Cardiac muscle cell (in vitro differentiated cells and primary cell): ENCODE data around the gene SPOCK3. TPM values are rescaled to one million over a fixed set of nuclear protein-coding genes. Genes with fewer than 3 reads are reported as not detected.
"Not testable (repeated sequence)": the region's sequence is repeated elsewhere in the genome, so short reads cannot be mapped to it uniquely, and the experiment has no call there.

ENCODE experiments used
- DNase-seq, 2 donors: peaks; one replicate each; pipeline versions ENCODE4 v3.0.0 to v3.0.0-alpha.2; 2010 to 2017; ENCODE audit warnings: low read depth in 1 of 2, low spot score in 1 of 2
- H3K27ac ChIP-seq: fragments of 200-600 bp; sonication (generic); 2 replicates; pipeline ENCODE4 v1.5.1; 2016
- H3K27me3 ChIP-seq: fragments of 200-600 bp; sonication (generic); 2 replicates; pipeline ENCODE4 v1.6.0; 2016; ENCODE audit warnings: control low read depth
- H3K36me3 ChIP-seq: fragments of 200-600 bp; sonication (generic); 2 replicates; pipeline ENCODE4 v1.5.1; 2016; ENCODE audit warnings: control low read depth
- H3K4me1 ChIP-seq: fragments of 200-600 bp; sonication (generic); 2 replicates; pipeline ENCODE4 v1.8.1; 2017; ENCODE audit warnings: low read depth, mild to moderate bottlenecking, mixed run types
- H3K4me3 ChIP-seq: fragments of 200-600 bp; sonication (generic); 2 replicates; pipeline ENCODE4 v1.5.1; 2016; ENCODE audit warnings: mild to moderate bottlenecking
- H3K9me3 ChIP-seq: fragments of 200-600 bp; sonication (generic); 2 replicates; pipeline ENCODE4 v1.5.1; 2017; ENCODE audit warnings: low read depth, mild to moderate bottlenecking, control low read depth
- polyA plus RNA-seq: library from polyadenylated mRNA; unstranded; fragments of >200 nt; fragmentation: Nextera tagmentation; extraction: Ambion mirVana; gene quantifications from 2 replicates; pipeline ENCODE4 v1.2.1, GENCODE V29; 2016
- total RNA-seq: library from RNA; depleted of rRNA; stranded (reverse); fragments of >200 nt; gene quantifications from 2 replicates; pipeline ENCODE4 v1.2.3, GENCODE V29; 2016
- TF ChIP-seq, protein P1 (sequence below): IDR thresholded peaks from 2 replicates; pipeline ENCODE4 v1.5.1; 2012; ENCODE audit warnings: low read depth, mild to moderate bottlenecking, low read length

SPOCK3 gene
- total and polyA plus RNA-seq, 2 experiments from 2014 or later: 1.3 to 4.6 TPM

DNA sequence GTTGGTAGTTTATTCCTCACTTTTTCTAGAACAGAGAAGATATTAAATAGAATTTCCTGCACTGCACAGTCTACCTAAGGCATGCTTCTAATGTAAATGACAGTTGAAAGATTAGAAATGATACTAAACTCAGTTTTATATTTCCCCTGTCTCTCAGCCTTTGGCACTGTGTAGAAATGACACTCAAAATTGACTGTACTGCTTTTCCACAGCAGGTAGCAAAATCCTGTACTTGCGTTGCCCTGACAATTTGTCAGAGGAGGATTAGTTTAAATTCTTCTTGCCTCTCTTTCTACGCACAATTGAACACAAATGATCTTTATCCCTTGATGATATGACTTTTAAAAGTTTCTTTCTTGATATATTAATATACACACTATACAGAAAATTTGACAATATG lies 347.6 kb downstream of the SPOCK3 start:
- TF ChIP-seq, protein P1, sequence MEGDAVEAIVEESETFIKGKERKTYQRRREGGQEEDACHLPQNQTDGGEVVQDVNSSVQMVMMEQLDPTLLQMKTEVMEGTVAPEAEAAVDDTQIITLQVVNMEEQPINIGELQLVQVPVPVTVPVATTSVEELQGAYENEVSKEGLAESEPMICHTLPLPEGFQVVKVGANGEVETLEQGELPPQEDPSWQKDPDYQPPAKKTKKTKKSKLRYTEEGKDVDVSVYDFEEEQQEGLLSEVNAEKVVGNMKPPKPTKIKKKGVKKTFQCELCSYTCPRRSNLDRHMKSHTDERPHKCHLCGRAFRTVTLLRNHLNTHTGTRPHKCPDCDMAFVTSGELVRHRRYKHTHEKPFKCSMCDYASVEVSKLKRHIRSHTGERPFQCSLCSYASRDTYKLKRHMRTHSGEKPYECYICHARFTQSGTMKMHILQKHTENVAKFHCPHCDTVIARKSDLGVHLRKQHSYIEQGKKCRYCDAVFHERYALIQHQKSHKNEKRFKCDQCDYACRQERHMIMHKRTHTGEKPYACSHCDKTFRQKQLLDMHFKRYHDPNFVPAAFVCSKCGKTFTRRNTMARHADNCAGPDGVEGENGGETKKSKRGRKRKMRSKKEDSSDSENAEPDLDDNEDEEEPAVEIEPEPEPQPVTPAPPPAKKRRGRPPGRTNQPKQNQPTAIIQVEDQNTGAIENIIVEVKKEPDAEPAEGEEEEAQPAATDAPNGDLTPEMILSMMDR: no peak
- no peak for DNase-seq
- H3K9me3 ChIP-seq: no peaks in the 10 kb centered on the region
- H3K4me1 ChIP-seq: no peaks in the 10 kb centered on the region
- no peaks in the 10 kb centered on the region for H3K27me3 ChIP-seq
- H3K4me3 ChIP-seq: no peak overlapping the region
- no peaks in the 10 kb centered on the region for H3K36me3 ChIP-seq
- H3K27ac ChIP-seq: no peak overlapping the region

DNA sequence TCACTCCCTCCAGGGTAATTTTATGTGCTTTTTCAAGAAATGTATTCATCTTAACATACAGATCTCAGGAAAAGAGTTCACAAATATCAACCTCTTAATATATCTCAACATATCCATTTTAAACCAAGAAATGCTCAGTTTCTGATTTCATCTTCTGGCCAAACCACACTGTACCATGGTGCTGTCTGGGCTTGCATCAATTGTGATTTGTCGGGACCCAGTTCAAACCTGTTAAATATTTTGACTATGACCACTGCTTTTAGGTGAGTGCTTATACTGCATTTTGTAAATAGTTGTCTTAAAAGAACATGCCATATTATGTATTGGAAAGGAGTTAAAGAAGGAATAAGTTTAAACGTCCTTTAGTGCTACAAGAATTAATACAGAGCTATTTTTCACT lies 352.1 kb downstream of the SPOCK3 start:
- H3K36me3 ChIP-seq: no peaks in the 10 kb centered on the region
- no peaks in the 10 kb centered on the region for H3K27me3 ChIP-seq
- TF ChIP-seq, protein P1: no peak
- DNase-seq: no peak
- no peak overlapping the region for H3K27ac ChIP-seq
- no peak overlapping the region for H3K4me3 ChIP-seq
- peaks cover 6% of the 10 kb centered on the region for H3K4me1 ChIP-seq
- H3K9me3 ChIP-seq: no peaks in the 10 kb centered on the region

DNA sequence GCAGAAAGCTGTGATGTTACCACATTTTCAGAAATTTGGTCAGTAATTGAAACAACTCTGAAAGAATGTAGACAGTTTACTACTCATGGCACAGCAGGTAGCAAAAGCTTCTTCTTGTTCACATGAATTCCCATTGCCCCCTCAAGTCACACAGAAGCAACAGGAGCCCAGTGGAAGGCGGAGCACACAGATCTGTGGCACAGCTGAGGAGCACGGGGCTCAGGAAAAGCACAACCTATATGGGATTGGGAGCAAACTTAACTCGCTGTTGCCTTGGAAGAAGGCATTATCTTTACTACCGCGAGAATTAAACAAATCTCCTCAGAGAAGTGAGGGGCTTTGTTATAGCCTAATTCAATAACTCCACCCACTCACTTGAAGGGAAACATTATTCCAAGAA lies 358.5 kb downstream of the SPOCK3 start:
- Histone ChIP-seq H3K4me3 (no peak overlapping the region), H3K36me3 (no peaks in the 10 kb centered on the region), H3K4me1 (peaks cover 6% of the 10 kb centered on the region), H3K27me3 (no peaks in the 10 kb centered on the region), H3K9me3 (no peaks in the 10 kb centered on the region), H3K27ac (no peak overlapping the region)
- TF ChIP-seq, protein P1: no peak
- no peak for DNase-seq

DNA sequence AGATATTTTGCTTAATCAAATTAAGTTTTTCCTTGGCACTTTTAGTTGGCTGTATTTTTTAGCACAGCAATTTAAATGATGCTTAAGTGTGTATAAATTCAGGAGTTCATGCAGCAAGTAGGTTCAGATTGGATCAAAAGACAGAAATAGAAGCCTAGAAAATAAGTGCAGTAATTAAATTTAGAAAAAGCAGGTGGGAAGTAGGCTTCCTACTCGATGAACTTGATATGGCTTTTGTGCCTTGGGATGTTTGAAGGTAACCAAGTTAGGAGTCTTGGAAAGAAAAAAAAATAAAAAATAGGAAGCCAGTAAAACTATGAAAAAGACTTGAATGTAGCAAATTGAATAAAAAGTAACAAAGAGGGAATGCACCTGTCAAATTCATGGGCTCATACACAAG lies 372.3 kb downstream of the SPOCK3 start:
- no peak overlapping the region for H3K4me3 ChIP-seq
- H3K27me3 ChIP-seq: no peaks in the 10 kb centered on the region
- H3K27ac ChIP-seq: no peak overlapping the region
- H3K4me1 ChIP-seq: no peaks in the 10 kb centered on the region
- H3K36me3 ChIP-seq: no peaks in the 10 kb centered on the region
- TF ChIP-seq, protein P1: no peak
- DNase-seq: no peak
- no peaks in the 10 kb centered on the region for H3K9me3 ChIP-seq

DNA sequence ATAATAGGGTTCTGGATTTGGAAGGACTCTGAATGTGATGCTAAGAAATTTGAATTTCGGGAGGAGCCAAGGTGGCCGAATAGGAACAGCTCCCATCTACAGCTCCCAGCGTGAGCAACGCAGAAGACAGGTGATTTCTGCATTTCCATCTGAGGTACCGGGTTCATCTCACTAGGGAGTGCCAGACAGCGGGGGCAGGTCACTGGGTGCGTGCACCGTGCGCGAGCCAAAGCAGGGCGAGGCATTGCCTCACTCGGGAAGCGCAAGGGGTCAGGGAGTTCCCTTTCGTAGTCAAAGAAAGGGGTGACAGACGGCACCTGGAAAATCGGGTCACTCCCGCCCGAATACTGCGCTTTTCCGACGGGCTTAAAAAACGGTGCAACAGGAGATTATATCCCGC lies 383.9 kb downstream of the SPOCK3 start:
- not testable (repeated sequence) for H3K4me3 ChIP-seq, H3K4me1 ChIP-seq, H3K27me3 ChIP-seq, H3K9me3 ChIP-seq, H3K36me3 ChIP-seq, DNase-seq, H3K27ac ChIP-seq

DNA sequence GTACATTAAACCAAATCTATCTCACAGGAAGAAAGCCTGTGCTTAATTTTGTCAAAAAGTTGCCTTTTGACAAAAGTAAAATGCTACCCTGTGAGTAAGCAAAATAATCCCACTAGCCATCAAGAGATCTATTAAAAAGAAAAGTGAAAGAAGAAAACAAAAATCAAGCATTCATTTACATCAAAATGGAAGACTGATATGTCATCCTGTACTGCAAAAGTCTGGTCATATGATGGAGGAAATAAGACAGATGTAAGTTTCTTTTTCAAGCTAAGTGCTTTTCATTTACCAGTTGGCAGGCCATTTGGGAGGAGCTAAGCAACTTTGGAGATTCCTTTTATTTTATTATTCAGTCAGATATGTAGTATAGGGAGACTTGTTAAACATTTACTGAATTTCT lies 387.4 kb downstream of the SPOCK3 start:
- no peaks in the 10 kb centered on the region for H3K36me3 ChIP-seq
- no peaks in the 10 kb centered on the region for H3K9me3 ChIP-seq
- no peak overlapping the region for H3K4me3 ChIP-seq
- H3K4me1 ChIP-seq: no peaks in the 10 kb centered on the region
- no peaks in the 10 kb centered on the region for H3K27me3 ChIP-seq
- TF ChIP-seq, protein P1: no peak
- no peak overlapping the region for H3K27ac ChIP-seq
- no peak for DNase-seq
